Measurements from ENCODE around the gene RANBP3.
A peak's percentile ranks its signal among the peaks of the same experiment; 100 is the strongest.

Gene RANBP3

GRCh38 chr19:5903624-5904351 is 74.2 kb downstream of the RANBP3 start, which contains the start of gene NDUFA11:
NDUFA11 (minus strand) TSS chr19:5903790; CDS start chr19:5903708, 82 bp downstream.
- TF ChIP-seq ZFP30 (CRISPR knock-in tag; IDR thresholded peaks at IDR 0.05) (no peak), TOX (CRISPR knock-in tag; IDR thresholded peaks at IDR 0.05; ENCODE audit: borderline replicate concordance) (no peak), PPARA (CRISPR knock-in tag; IDR thresholded peaks at IDR 0.05; ENCODE audit: borderline replicate concordance) (no peak), ZC3H10 (CRISPR knock-in tag; IDR thresholded peaks at IDR 0.05) (no peak), OSR1 (CRISPR knock-in tag; IDR thresholded peaks at IDR 0.05) (no peak), CSRNP3 (CRISPR knock-in tag; IDR thresholded peaks at IDR 0.05) (no peak), ZFP3 (CRISPR knock-in tag; IDR thresholded peaks at IDR 0.05) (no peak), TCF4 (CRISPR knock-in tag; IDR thresholded peaks at IDR 0.05; ENCODE audit: borderline replicate concordance) (no peak), ZNF70 (CRISPR knock-in tag; IDR thresholded peaks at IDR 0.05) (no peak), ZNF565 (CRISPR knock-in tag; conservative IDR thresholded peaks at IDR 0.05; ENCODE audit: low read depth) (no peak), ZNF8 (CRISPR knock-in tag; IDR thresholded peaks at IDR 0.05) (no peak), GLIS3 (CRISPR knock-in tag; IDR thresholded peaks at IDR 0.05) (no peak), PATZ1 (CRISPR knock-in tag; IDR thresholded peaks at IDR 0.05; ENCODE audit: borderline replicate concordance) (no peak), ISL1 (CRISPR knock-in tag; IDR thresholded peaks at IDR 0.05) (no peak), CSDC2 (CRISPR knock-in tag; IDR thresholded peaks at IDR 0.05) (no peak), RARB (CRISPR knock-in tag; IDR thresholded peaks at IDR 0.05) (no peak), ESRRG (CRISPR knock-in tag; IDR thresholded peaks at IDR 0.05) (no peak), CREB5 (CRISPR knock-in tag; IDR thresholded peaks at IDR 0.05; ENCODE audit: low read depth) (no peak)

GRCh38 chr19:5903056-5903623 is 74.8 kb downstream of the RANBP3 start:
- TF ChIP-seq CSRNP3 (CRISPR knock-in tag; IDR thresholded peaks at IDR 0.05) (no peak), ZFP3 (CRISPR knock-in tag; IDR thresholded peaks at IDR 0.05) (no peak), CREB5 (CRISPR knock-in tag; IDR thresholded peaks at IDR 0.05; ENCODE audit: low read depth) (no peak), ISL1 (CRISPR knock-in tag; IDR thresholded peaks at IDR 0.05) (no peak), ZC3H10 (CRISPR knock-in tag; IDR thresholded peaks at IDR 0.05) (no peak), TCF4 (CRISPR knock-in tag; IDR thresholded peaks at IDR 0.05; ENCODE audit: borderline replicate concordance) (no peak; the same call in 1 of the 2 replicates), CSDC2 (CRISPR knock-in tag; IDR thresholded peaks at IDR 0.05) (no peak), ARNTL (CRISPR knock-in tag; IDR thresholded peaks at IDR 0.05; ENCODE audit: borderline replicate concordance, low read depth) (no peak), ESRRG (CRISPR knock-in tag; IDR thresholded peaks at IDR 0.05) (no peak), RARB (CRISPR knock-in tag; IDR thresholded peaks at IDR 0.05) (no peak), ZNF70 (CRISPR knock-in tag; IDR thresholded peaks at IDR 0.05) (no peak), ZNF8 (CRISPR knock-in tag; IDR thresholded peaks at IDR 0.05) (no peak)
- no peak for ATAC-seq

More at GRCh38 chr19:5903624-5904351, 74.2 kb downstream of the RANBP3 start, which contains the start of gene NDUFA11:
- ATAC-seq: peak; percentile 79

- no peak for ATAC-seq
- TF ChIP-seq TSHZ2 (CRISPR knock-in tag; IDR thresholded peaks at IDR 0.05) (no peak), ZNF70 (CRISPR knock-in tag; IDR thresholded peaks at IDR 0.05) (no peak), ESRRG (CRISPR knock-in tag; IDR thresholded peaks at IDR 0.05) (no peak), BACH2 (CRISPR knock-in tag; IDR thresholded peaks at IDR 0.05; ENCODE audit: borderline replicate concordance) (no peak), CREB5 (CRISPR knock-in tag; IDR thresholded peaks at IDR 0.05; ENCODE audit: low read depth) (no peak), PATZ1 (CRISPR knock-in tag; IDR thresholded peaks at IDR 0.05; ENCODE audit: borderline replicate concordance) (no peak), RARB (CRISPR knock-in tag; IDR thresholded peaks at IDR 0.05) (no peak), ZC3H10 (CRISPR knock-in tag; IDR thresholded peaks at IDR 0.05) (no peak)
These were observed 77.0 kb downstream of the RANBP3 start for GRCh38 chr19:5900976-5901375.

Data from SK-N-SH treated with all-trans-retinoic acid at 6 μM for 48 hours (cell line).